Testis (tissue), 3 donors: ENCODE data around the gene ZSWIM5. TPM values are rescaled to one million over a fixed set of nuclear protein-coding genes. Genes with fewer than 3 reads are reported as not detected.

ENCODE experiments used
- DNase-seq: peaks from one replicate; pipeline ENCODE4 v3.0.0-alpha.2; 2019
- H3K27ac ChIP-seq, 2 donors: fragments of 200-600 bp; sonication (generic); one replicate each; pipeline ENCODE4 v1.5.1; 2019
- H3K27me3 ChIP-seq: fragments of 200-600 bp; sonication (generic); one replicate; pipeline ENCODE4 v1.5.1; 2019
- H3K36me3 ChIP-seq: fragments of 200-600 bp; sonication (generic); one replicate; pipeline ENCODE4 v1.5.1; 2017; ENCODE audit warnings: low read depth; ENCODE audit errors: missing control alignments
- H3K4me1 ChIP-seq: fragments of 200-600 bp; sonication (generic); one replicate; pipeline ENCODE4 v1.5.1; 2019
- H3K4me3 ChIP-seq, 2 donors: fragments of 200-600 bp; sonication (generic); one replicate each; pipeline ENCODE4 v1.5.1; 2017 to 2019
- H3K9me3 ChIP-seq: fragments of 200-600 bp; sonication (generic); one replicate; pipeline ENCODE4 v1.5.1; 2017
- POLR2A ChIP-seq: fragments of 450-650 bp; IDR thresholded peaks from one replicate; pipeline ENCODE4 v1.6.1; 2017; ENCODE audit warnings: antibody characterized with exemption, mild to moderate bottlenecking, moderate library complexity
- WGBS, 2 donors: methylation state at CpG; one replicate each; pipeline ENCODE4 v1.1.5; 2018; 5-methylcytosine and 5-hydroxymethylcytosine counted together
- intact Hi-C: fragments of 100-400 bp; cut with DNase I; formaldehyde crosslinking; loops from one replicate; pipeline ENCODE4 v1.15.1; 2023; ENCODE audit warnings: low total_unique reads
- polyA plus RNA-seq: library from polyadenylated mRNA; stranded (reverse); fragments of 350-450 nt; fragmentation: Illumina TruSeq; extraction: RNeasy Lipid Tissue Mini Kit (QIAGEN cat#74804); gene quantifications from one replicate; pipeline ENCODE4 v1.2.3, GENCODE V29; 2014; ENCODE audit warnings: low read depth, low replicate concordance; ENCODE audit not compliant: insufficient read depth
- total RNA-seq, 2 donors: library from RNA; depleted of rRNA; stranded (reverse); fragments of >200 nt; gene quantifications; one replicate each; pipeline ENCODE4 v1.2.3, GENCODE V29; 2016
- TF ChIP-seq, protein P1 (sequence below), 3 experiments: fragments of 450-650 bp in 2 of 3; fragments of 200-600 bp in 1 of 3; sonication (generic) in 1 of 3; IDR thresholded peaks; one replicate each; pipeline ENCODE4 v1.5.1; 2016 to 2019; ENCODE audit warnings: antibody characterized with exemption in 3 of 3, mild to moderate bottlenecking in 2 of 3, moderate library complexity in 1 of 3

Gene ZSWIM5
- total and polyA plus RNA-seq, 3 donors from 2014 or later, result 8.8 to 19.5 (median 13.7) TPM

DNA sequence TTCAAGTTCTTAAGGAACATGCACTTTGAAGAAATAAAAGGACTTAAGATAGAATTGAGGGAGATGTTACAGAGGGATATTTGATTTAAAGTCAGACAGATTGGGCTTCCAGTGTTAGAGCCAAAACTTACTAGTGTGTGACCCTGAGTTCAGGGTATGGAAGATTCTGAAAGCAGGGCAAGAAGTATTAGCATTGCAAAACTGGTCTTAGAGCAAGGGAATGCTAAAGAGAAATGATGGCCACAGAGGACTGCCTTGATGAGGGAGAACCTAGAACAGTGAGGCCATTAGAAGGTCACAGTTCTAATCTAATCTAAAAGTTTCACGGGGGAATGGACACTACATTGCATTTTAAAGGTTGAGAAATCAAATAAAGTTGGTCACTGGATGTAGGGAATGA is 148.9 kb downstream of the ZSWIM5 start:
- intact Hi-C loops, result no loop called here
- Histone ChIP-seq H3K36me3 (no peaks in the 10 kb centered on the region), H3K27ac (no peak overlapping the region), H3K4me3 (no peak overlapping the region), H3K27me3 (no peaks in the 10 kb centered on the region), H3K9me3 (no peaks in the 10 kb centered on the region), H3K4me1 (no peaks in the 10 kb centered on the region)
- 44 to 45% methylated on average over 1 of the region's 1 CpG for WGBS, 2 donors
- TF ChIP-seq, protein P1, sequence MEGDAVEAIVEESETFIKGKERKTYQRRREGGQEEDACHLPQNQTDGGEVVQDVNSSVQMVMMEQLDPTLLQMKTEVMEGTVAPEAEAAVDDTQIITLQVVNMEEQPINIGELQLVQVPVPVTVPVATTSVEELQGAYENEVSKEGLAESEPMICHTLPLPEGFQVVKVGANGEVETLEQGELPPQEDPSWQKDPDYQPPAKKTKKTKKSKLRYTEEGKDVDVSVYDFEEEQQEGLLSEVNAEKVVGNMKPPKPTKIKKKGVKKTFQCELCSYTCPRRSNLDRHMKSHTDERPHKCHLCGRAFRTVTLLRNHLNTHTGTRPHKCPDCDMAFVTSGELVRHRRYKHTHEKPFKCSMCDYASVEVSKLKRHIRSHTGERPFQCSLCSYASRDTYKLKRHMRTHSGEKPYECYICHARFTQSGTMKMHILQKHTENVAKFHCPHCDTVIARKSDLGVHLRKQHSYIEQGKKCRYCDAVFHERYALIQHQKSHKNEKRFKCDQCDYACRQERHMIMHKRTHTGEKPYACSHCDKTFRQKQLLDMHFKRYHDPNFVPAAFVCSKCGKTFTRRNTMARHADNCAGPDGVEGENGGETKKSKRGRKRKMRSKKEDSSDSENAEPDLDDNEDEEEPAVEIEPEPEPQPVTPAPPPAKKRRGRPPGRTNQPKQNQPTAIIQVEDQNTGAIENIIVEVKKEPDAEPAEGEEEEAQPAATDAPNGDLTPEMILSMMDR (IDR thresholded peaks at IDR 0.05), result no peak
- DNase-seq, result no peak

DNA sequence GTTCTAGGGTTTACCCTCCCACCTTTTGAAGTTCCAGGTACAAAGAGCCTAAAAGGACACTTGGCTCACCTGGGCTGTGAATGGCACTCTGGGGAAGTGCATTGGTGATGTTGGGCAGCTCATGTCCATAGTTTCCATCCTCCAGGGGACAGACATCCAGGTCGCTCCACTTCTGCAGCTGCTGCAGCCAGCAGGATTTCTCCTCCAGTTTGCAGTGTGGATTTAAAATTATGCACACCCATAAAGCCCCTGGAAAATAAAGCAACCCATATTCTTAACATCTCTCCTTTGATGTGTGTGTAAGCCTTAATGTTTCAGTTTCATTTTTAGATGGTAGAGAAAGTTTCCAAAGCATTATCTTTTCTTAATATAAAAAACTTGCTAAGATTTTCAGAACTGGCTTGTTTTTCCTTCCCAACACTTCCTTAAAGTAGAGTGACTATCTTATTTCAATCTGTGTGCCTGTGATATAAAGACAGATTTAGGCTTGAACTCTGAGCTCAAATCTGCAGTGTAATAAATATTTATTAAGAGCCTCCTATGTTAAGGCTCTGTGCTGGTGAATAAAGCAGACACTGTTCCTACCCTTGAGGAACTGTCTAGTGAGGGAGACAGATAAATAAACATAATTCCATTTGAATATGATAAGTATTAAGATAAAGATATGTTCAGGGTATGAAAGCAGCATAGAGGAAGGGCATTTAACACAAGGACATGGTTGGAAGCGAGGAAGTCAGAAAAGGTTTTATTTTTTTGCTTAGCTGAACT is 155.2 kb downstream of the ZSWIM5 start:
- no peak for DNase-seq
- no peak for TF ChIP-seq POLR2A
- TF ChIP-seq, protein P1 (IDR thresholded peaks at IDR 0.05), result no peak
- intact Hi-C loops, result no loop called here
- Histone ChIP-seq H3K36me3 (no peaks in the 10 kb centered on the region), H3K27ac (no peak overlapping the region), H3K4me3 (no peak overlapping the region), H3K27me3 (no peaks in the 10 kb centered on the region), H3K9me3 (no peaks in the 10 kb centered on the region), H3K4me1 (peaks cover 5% of the 10 kb centered on the region)
- 47 to 54% methylated on average over 2 of the region's 2 CpGs for WGBS, 2 donors

DNA sequence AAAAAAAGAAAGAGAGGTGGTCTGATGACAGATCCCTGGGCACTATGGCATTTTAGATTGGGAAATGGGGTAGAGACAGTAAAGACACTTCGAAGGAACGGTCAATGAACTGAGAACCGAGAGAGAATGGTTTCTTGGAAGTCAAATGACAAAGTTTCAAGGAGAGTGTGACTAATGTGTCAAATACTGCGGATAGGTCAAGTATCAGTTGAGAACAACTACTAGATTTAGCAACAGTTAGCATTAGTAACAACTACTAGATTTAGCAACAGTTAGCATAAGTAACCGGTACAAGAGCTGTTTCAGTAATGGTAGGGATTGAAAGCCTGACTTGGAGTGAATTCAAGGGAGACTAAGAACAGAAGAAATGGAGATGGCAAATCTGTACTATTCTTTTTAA is 159.4 kb downstream of the ZSWIM5 start:
- no peak overlapping the region for H3K4me3 ChIP-seq
- peaks cover 5% of the 10 kb centered on the region for H3K4me1 ChIP-seq
- no peak overlapping the region for H3K27ac ChIP-seq
- no peaks in the 10 kb centered on the region for H3K27me3 ChIP-seq
- no peak for DNase-seq
- WGBS, 2 donors, result 77 to 82% methylated on average over 5 of the region's 5 CpGs
- H3K36me3 ChIP-seq, result no peaks in the 10 kb centered on the region
- no peak for TF ChIP-seq POLR2A
- TF ChIP-seq, protein P1 (IDR thresholded peaks at IDR 0.05), result no peak
- intact Hi-C loops, result no loop called here
- no peaks in the 10 kb centered on the region for H3K9me3 ChIP-seq

DNA sequence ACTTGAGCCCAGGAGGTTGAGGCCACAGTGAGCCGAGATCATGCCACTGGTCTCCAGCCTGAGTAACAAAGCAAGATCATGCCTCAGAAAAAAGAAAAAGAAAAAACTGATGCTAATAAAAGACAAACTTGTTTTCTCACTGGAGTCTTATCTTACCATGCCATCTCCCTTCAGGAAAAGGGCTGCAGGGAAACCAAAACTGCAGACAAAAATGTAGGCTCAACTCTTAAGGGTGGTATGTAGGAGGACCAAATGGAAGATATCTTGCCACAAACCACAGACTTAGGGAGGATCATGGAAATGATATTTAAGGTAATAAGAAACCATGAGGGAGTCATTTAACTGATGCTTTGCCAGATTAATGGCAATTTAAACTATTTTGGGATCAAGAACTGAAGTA is 161.5 kb downstream of the ZSWIM5 start:
- no peaks in the 10 kb centered on the region for H3K36me3 ChIP-seq
- intact Hi-C loops, result no loop called here
- no peaks in the 10 kb centered on the region for H3K9me3 ChIP-seq
- WGBS, 2 donors, result 96 to 100% methylated on average over 1 of the region's 1 CpG
- no peaks in the 10 kb centered on the region for H3K27me3 ChIP-seq
- no peak overlapping the region for H3K4me3 ChIP-seq
- TF ChIP-seq POLR2A, result no peak
- no peak overlapping the region for H3K27ac ChIP-seq
- H3K4me1 ChIP-seq, result no peaks in the 10 kb centered on the region
- no peak for DNase-seq

DNA sequence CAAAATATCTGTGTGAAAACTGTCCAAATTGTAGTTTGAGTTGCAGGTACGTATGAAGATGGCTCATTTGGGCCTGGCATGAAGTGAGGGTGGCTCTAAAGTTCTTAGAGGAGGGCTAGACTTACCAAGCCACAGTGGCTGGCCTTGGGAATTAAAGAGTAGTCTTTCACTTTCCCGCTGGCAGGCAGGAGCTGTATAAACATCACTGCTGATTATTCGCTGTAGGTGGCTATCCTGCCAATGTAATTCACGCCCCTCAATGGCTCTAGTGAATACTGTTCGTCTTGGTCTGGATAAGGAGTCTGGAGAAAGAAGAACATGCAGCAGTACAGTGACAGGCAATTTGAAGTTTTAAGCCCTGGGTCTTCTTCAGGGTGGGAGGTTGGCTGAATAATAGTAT is 163.3 kb downstream of the ZSWIM5 start:
- H3K27ac ChIP-seq, result no peak overlapping the region
- no peaks in the 10 kb centered on the region for H3K27me3 ChIP-seq
- intact Hi-C loops, result no loop called here
- H3K4me3 ChIP-seq, result no peak overlapping the region
- DNase-seq, result no peak
- no peaks in the 10 kb centered on the region for H3K36me3 ChIP-seq
- WGBS, 2 donors, result 71 to 82% methylated on average over 4 to 5 of the region's 5 CpGs
- H3K4me1 ChIP-seq, result no peaks in the 10 kb centered on the region
- no peaks in the 10 kb centered on the region for H3K9me3 ChIP-seq
- no peak for TF ChIP-seq POLR2A
- TF ChIP-seq, protein P1 (IDR thresholded peaks at IDR 0.05), result no peak
